HG03469 (cell line): ENCODE results near the gene PRDM11.

Experiments used
- ATAC-seq: cut with Tn5 transposase; IDR thresholded peaks from one replicate; pipeline ENCODE4 v1.9.1; 2021; ENCODE audit warnings: mild to moderate bottlenecking, moderate library complexity, moderate number of reproducible peaks; ENCODE audit not compliant: unreplicated experiment

PRDM11 gene

GRCh38 chr11:45258982-45259530, 112.6 kb downstream of the PRDM11 start:
- no peak for ATAC-seq

GRCh38 chr11:45259592-45259991, 113.2 kb downstream of the PRDM11 start:
- ATAC-seq = no peak

- ATAC-seq = no peak
These were observed 113.6 kb downstream of the PRDM11 start for GRCh38 chr11:45260071-45260470.

GRCh38 chr11:45262900-45263299, 116.5 kb downstream of the PRDM11 start:
- ATAC-seq = no peak

GRCh38 chr11:45263773-45264172, 117.3 kb downstream of the PRDM11 start:
- no peak for ATAC-seq

GRCh38 chr11:45264839-45265515, 118.5 kb downstream of the PRDM11 start:
- ATAC-seq = no peak

- ATAC-seq = no peak
These were observed 119.7 kb downstream of the PRDM11 start for GRCh38 chr11:45265969-45266675.

GRCh38 chr11:45266676-45267020, 120.2 kb downstream of the PRDM11 start:
- ATAC-seq = no peak

- no peak for ATAC-seq
These were observed 120.6 kb downstream of the PRDM11 start for GRCh38 chr11:45267052-45267451.

- ATAC-seq = no peak
These were observed 121.3 kb downstream of the PRDM11 start for GRCh38 chr11:45267652-45268299.

- ATAC-seq = no peak
These were observed 123.2 kb downstream of the PRDM11 start for GRCh38 chr11:45269678-45270077.

GRCh38 chr11:45270946-45271716, 124.7 kb downstream of the PRDM11 start:
- ATAC-seq = no peak

GRCh38 chr11:45272701-45273100, 126.3 kb downstream of the PRDM11 start:
- ATAC-seq = no peak

- ATAC-seq = no peak
These were observed 127.1 kb downstream of the PRDM11 start for GRCh38 chr11:45273509-45273908.

GRCh38 chr11:45274206-45274605, 127.8 kb downstream of the PRDM11 start:
- ATAC-seq = no peak

GRCh38 chr11:45275828-45276227, 129.4 kb downstream of the PRDM11 start:
- no peak for ATAC-seq

- no peak for ATAC-seq
These were observed 132.3 kb downstream of the PRDM11 start for GRCh38 chr11:45278714-45279113.

GRCh38 chr11:45279645-45280044, 133.2 kb downstream of the PRDM11 start:
- ATAC-seq = no peak

GRCh38 chr11:45280449-45280848, 134.0 kb downstream of the PRDM11 start:
- ATAC-seq = no peak

GRCh38 chr11:45282081-45282480, 135.6 kb downstream of the PRDM11 start:
- ATAC-seq = no peak
